ENCODE data around the gene UGT2A2.

DNA sequence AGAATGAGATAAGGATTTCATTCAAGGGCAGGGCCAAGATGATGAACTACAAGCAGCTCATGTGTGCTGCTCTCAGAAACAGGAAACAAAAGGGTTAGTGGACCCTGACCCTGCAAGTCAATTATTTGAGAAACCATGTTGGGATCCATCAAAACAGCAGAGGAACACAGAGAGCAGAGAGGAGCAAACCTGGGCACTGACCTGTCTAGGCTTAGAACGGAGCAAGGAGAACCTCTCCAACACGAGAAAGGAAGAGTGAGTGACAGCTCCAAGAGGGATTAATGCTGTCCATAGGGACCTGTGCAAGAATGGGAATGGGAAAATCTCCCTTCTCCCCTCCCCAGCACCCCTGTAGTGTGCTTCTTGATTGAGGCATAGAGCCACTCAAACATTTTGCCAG, 89.8 kb downstream of the UGT2A2 start:
- TF ChIP-seq, protein P1, sequence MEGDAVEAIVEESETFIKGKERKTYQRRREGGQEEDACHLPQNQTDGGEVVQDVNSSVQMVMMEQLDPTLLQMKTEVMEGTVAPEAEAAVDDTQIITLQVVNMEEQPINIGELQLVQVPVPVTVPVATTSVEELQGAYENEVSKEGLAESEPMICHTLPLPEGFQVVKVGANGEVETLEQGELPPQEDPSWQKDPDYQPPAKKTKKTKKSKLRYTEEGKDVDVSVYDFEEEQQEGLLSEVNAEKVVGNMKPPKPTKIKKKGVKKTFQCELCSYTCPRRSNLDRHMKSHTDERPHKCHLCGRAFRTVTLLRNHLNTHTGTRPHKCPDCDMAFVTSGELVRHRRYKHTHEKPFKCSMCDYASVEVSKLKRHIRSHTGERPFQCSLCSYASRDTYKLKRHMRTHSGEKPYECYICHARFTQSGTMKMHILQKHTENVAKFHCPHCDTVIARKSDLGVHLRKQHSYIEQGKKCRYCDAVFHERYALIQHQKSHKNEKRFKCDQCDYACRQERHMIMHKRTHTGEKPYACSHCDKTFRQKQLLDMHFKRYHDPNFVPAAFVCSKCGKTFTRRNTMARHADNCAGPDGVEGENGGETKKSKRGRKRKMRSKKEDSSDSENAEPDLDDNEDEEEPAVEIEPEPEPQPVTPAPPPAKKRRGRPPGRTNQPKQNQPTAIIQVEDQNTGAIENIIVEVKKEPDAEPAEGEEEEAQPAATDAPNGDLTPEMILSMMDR (IDR thresholded peaks at IDR 0.05): no peak
- TF ChIP-seq POLR2A (IDR thresholded peaks at IDR 0.05) (no peak), POLR2AphosphoS5 (IDR thresholded peaks at IDR 0.05) (no peak)

Data from transverse colon (tissue), 4 donors.